Measurements from ENCODE around the gene PARP12. TPM values are rescaled to one million over a fixed set of nuclear protein-coding genes. Genes with fewer than 3 reads are reported as not detected.

PARP12 gene
- total RNA-seq, 3 donors from 2014 or later (not counting 1 experiment from before 2014, with no cell fraction given) = 116 to 151 (median 130) TPM

- Mint-ChIP-seq H3K27ac (peak overlapping the region in 1 of 2 donors; percentile 62), H3K27me3 (ENCODE audit: low read depth in 2 of 2) (no peaks in the 10 kb centered on the region), H3K4me1 (peaks cover 11 to 30% of the 10 kb centered on the region in 2 donors), H3K4me3 (no peak overlapping the region), H3K9me3 (no peaks in the 10 kb centered on the region), H3K36me3 (no peaks in the 10 kb centered on the region)
- Histone ChIP-seq H3K9me3 (ENCODE audit: control insufficient read depth, insufficient read depth, low read length) (no peaks in the 10 kb centered on the region), H3K27ac (ENCODE audit: low read length) (no peak overlapping the region), H3K4me3 (ENCODE audit: low read length) (no peak overlapping the region), H3K27me3 (ENCODE audit: control insufficient read depth, insufficient read depth, low read length) (no peaks in the 10 kb centered on the region), H3K36me3 (ENCODE audit: control insufficient read depth, insufficient read depth, low read length) (peaks cover 39% of the 10 kb centered on the region), H3K4me1 (ENCODE audit: control insufficient read depth, insufficient read depth, low read length) (peaks cover 11% of the 10 kb centered on the region)
- DNase-seq (no peak), ATAC-seq (no peak)
- WGBS (ENCODE audit: insufficient coverage) = 97% methylated on average over 8 of the region's 8 CpGs
- TF ChIP-seq, protein P1, sequence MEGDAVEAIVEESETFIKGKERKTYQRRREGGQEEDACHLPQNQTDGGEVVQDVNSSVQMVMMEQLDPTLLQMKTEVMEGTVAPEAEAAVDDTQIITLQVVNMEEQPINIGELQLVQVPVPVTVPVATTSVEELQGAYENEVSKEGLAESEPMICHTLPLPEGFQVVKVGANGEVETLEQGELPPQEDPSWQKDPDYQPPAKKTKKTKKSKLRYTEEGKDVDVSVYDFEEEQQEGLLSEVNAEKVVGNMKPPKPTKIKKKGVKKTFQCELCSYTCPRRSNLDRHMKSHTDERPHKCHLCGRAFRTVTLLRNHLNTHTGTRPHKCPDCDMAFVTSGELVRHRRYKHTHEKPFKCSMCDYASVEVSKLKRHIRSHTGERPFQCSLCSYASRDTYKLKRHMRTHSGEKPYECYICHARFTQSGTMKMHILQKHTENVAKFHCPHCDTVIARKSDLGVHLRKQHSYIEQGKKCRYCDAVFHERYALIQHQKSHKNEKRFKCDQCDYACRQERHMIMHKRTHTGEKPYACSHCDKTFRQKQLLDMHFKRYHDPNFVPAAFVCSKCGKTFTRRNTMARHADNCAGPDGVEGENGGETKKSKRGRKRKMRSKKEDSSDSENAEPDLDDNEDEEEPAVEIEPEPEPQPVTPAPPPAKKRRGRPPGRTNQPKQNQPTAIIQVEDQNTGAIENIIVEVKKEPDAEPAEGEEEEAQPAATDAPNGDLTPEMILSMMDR (IDR thresholded peaks at IDR 0.05) = no peak
- intact Hi-C loops (cut with micrococcal nuclease) = no loop called here
Measured at GRCh38 chr7:140033036-140033435, 29.7 kb downstream of the PARP12 start.

- Histone ChIP-seq H3K4me1 (ENCODE audit: control insufficient read depth, insufficient read depth, low read length) (peaks cover 5% of the 10 kb centered on the region), H3K27me3 (ENCODE audit: control insufficient read depth, insufficient read depth, low read length) (no peaks in the 10 kb centered on the region), H3K4me3 (ENCODE audit: low read length) (no peak overlapping the region), H3K36me3 (ENCODE audit: control insufficient read depth, insufficient read depth, low read length) (peaks cover 48% of the 10 kb centered on the region), H3K9me3 (ENCODE audit: control insufficient read depth, insufficient read depth, low read length) (no peaks in the 10 kb centered on the region), H3K27ac (ENCODE audit: low read length) (no peak overlapping the region)
- TF ChIP-seq, protein P1 (IDR thresholded peaks at IDR 0.05) = no peak
- WGBS (ENCODE audit: insufficient coverage) = no CpG with 5 or more reads among the region's 1 CpG
- H3K4me3 Mint-ChIP-seq = no peak overlapping the region
- no peaks in the 10 kb centered on the region for H3K9me3 Mint-ChIP-seq
- no peaks in the 10 kb centered on the region for H3K36me3 Mint-ChIP-seq
- no peak for DNase-seq
- intact Hi-C loops (cut with micrococcal nuclease) = no loop called here
- ATAC-seq = no peak
- no peaks in the 10 kb centered on the region for H3K27me3 Mint-ChIP-seq (ENCODE audit: low read depth in 2 of 2)
- H3K4me1 Mint-ChIP-seq = peaks cover 4 to 24% of the 10 kb centered on the region in 2 donors
- H3K27ac Mint-ChIP-seq = no peak overlapping the region
Measured at GRCh38 chr7:140031364-140031763, 31.4 kb downstream of the PARP12 start.

DNA sequence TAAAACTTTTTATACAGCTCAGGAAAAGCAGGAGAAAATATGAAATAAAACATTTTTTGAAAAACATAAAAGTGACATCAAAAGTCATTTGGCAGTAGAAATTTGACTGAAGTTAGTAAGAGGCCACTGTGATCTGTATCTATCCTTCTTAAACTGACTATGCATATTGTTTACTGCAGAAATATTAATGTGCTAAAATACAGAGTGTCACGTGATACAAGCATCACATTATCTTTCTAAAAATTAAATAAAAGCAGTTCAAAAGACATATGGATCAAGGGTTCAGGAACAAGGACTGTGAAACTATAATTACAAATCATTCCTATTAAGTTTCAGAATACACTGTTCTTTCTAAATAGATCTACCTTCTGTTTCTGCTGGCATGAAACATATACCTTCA, 33.7 kb downstream of the PARP12 start:
- 100% methylated on average over 1 of the region's 1 CpG for WGBS (ENCODE audit: insufficient coverage)
- H3K27me3 Mint-ChIP-seq (ENCODE audit: low read depth in 2 of 2) = no peaks in the 10 kb centered on the region

More for the DNA sequence above, 33.7 kb downstream of the PARP12 start:
- DNase-seq (no peak), ATAC-seq (no peak)
- H3K36me3 Mint-ChIP-seq = peaks cover 4% of the 10 kb centered on the region
- H3K36me3 ChIP-seq (ENCODE audit: control insufficient read depth, insufficient read depth, low read length) = peaks cover 56% of the 10 kb centered on the region
- no peak overlapping the region for H3K4me3 Mint-ChIP-seq
- peaks cover 0 to 15% of the 10 kb centered on the region in 2 donors for H3K4me1 Mint-ChIP-seq
- TF ChIP-seq, protein P1 (IDR thresholded peaks at IDR 0.05) = no peak
- H3K4me1 ChIP-seq (ENCODE audit: control insufficient read depth, insufficient read depth, low read length) = no peaks in the 10 kb centered on the region
- H3K9me3 Mint-ChIP-seq = no peaks in the 10 kb centered on the region
- H3K27ac ChIP-seq (ENCODE audit: low read length) = no peak overlapping the region
- intact Hi-C loops (cut with micrococcal nuclease) = no loop called here
- peak overlapping the region in 1 of 2 donors; percentile 21 for H3K27ac Mint-ChIP-seq
- no peaks in the 10 kb centered on the region for H3K27me3 ChIP-seq (ENCODE audit: control insufficient read depth, insufficient read depth, low read length)
- H3K4me3 ChIP-seq (ENCODE audit: low read length) = no peak overlapping the region
- no peaks in the 10 kb centered on the region for H3K9me3 ChIP-seq (ENCODE audit: control insufficient read depth, insufficient read depth, low read length)

Data from natural killer cell (primary cell).